Uterus (tissue), 2 donors: ENCODE results near the gene ENOX2.

Experiments
- POLR2A ChIP-seq, 2 donors: fragments of 450-650 bp; IDR thresholded peaks; one replicate each; pipeline ENCODE4 v1.6.1; 2016; ENCODE audit warnings: antibody characterized with exemption in 2 of 2, mild to moderate bottlenecking in 1 of 2, moderate library complexity in 1 of 2
- TF ChIP-seq, protein P1 (sequence below), 4 experiments: fragments of 200-600 bp in 2 of 4; fragments of 450-650 bp in 2 of 4; sonication (generic) in 2 of 4; IDR thresholded peaks; one replicate each; pipeline ENCODE4 v1.5.1; 2016 to 2019; ENCODE audit warnings: antibody characterized with exemption in 4 of 4, mild to moderate bottlenecking in 2 of 4, moderate library complexity in 1 of 4

DNA sequence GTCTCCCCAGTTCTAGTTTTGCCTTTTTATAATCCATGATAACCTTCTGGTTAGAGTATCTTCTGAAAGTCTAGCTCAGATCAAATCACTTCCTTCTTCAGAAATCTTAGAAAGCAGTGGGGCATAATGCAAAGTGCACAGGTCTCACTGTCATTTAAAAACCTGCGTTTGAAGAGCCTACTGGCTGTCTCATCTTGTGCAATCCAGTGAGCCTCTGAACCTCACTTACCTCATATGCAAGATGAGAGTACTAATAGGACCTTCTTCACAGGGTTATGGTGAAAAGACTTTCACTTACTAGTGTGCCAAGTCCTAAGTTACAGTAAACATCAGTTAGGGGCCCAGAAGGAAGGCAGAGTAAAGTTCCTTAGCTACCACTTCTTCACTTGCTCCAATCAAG is 131.4 kb downstream of the ENOX2 start:
- TF ChIP-seq, protein P1, sequence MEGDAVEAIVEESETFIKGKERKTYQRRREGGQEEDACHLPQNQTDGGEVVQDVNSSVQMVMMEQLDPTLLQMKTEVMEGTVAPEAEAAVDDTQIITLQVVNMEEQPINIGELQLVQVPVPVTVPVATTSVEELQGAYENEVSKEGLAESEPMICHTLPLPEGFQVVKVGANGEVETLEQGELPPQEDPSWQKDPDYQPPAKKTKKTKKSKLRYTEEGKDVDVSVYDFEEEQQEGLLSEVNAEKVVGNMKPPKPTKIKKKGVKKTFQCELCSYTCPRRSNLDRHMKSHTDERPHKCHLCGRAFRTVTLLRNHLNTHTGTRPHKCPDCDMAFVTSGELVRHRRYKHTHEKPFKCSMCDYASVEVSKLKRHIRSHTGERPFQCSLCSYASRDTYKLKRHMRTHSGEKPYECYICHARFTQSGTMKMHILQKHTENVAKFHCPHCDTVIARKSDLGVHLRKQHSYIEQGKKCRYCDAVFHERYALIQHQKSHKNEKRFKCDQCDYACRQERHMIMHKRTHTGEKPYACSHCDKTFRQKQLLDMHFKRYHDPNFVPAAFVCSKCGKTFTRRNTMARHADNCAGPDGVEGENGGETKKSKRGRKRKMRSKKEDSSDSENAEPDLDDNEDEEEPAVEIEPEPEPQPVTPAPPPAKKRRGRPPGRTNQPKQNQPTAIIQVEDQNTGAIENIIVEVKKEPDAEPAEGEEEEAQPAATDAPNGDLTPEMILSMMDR (IDR thresholded peaks at IDR 0.05): no peak
- TF ChIP-seq POLR2A (IDR thresholded peaks at IDR 0.05): no peak
